ENCODE measurements around the gene CDK5. TPM values are rescaled to one million over a fixed set of nuclear protein-coding genes. Genes with fewer than 3 reads are reported as not detected.
A peak's percentile ranks its signal among the peaks of the same experiment; 100 is the strongest.

The CDK5 gene
- total and polyA plus RNA-seq, 9 of the 15 experiments (the other 6 are each of a cell fraction or from before 2014, with no cell fraction given) = 3.2 to 38.0 (median 27.5) TPM

DNA sequence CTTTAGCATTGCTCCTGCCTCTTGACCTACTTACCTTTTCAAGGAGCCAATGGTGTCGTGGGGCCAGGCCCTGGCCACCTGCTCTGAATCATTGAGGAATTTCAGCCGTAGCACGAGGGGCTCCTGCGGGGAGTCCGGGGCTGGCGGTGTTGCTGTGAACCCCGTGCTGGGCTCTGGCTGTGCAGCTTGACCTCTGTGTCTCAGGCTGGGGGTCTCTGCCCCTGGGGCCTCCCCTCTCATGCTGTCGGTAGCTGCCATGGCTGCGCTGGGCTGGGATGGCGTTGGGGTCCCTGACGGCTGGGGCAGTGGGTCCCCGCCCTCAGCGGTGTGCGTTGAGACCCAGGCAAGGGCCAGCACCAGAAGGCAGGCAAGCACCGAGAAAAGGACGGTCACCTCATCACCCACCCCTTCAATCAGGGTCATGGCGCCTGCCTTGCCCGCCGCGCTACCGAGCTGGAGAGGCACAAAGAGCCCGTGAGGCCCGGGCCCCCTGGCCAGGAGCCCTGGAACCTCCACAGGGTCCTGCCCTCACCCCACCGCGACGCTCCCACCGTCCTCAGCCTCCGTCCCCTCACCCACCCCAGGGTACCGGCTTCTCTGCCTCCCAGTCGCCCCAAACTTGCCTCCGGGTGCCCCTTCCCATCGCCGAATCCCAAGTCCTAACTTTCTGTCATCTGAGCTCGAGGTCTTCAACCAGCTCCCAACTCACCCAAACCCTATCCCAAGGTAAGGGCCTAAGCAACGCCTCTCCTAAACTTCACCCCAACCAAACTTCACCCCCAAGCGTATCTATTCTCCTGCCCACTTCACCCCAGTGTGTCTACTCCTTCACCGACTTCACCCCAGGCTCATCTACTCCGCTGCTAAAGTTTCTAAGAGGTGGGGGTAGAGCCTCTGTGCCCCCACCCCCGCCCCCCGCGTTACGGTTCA, 24.7 kb upstream of the CDK5 start:
- H2AFZ ChIP-seq (ENCODE audit: low read depth, low read length) = peak overlapping the region; percentile 81; the same call in 1 of the 2 replicates
- peak overlapping the region; percentile 94 for H3K27ac ChIP-seq (ENCODE audit: extremely low read depth, low read depth, low read length)
- peaks cover 5% of the 10 kb centered on the region for H4K20me1 ChIP-seq (replicated peaks; ENCODE audit: control insufficient read depth, insufficient read depth, low read length)
- in situ Hi-C loops (cut with MboI) (no loop called here), intact Hi-C loops (cut with micrococcal nuclease) (loop anchor here (1.0 to 10.0 kb wide), 2 partner anchors 54 to 768 kb away; partner anchors contain the start of gene ABCB8)
- 2% methylated on average over 42 of the region's 42 CpGs for WGBS (ENCODE audit: insufficient coverage, low coverage, missing lambda C conversion rate)
- DNase-seq (ENCODE audit: extremely low read depth in 1 of 4, low spot score in 3 of 4) (peak in 1 of 4 experiments; percentile 52), FAIRE-seq (no peak), ATAC-seq (no peak)
- H3K4me1 ChIP-seq (replicated peaks in 1 of 2; ENCODE audit: control insufficient read depth in 2 of 2, insufficient read depth in 2 of 2, low read length in 2 of 2) = peaks cover 52 to 83% of the 10 kb centered on the region in 2 experiments
- no peaks in the 10 kb centered on the region for H3K9me1 ChIP-seq (ENCODE audit: control insufficient read depth, insufficient read depth, low read length)
- TSS peak; percentile 47 for BruUV-seq (replicated peaks)
- H3K9me3 ChIP-seq (replicated peaks; ENCODE audit: control insufficient read depth, insufficient read depth, low read depth, low read length) = no peaks in the 10 kb centered on the region
- ChIA-PET CTCF (ENCODE audit: low intra/inter-chr PET ratio) (no interaction called here), POLR2A (interaction anchor here (0.6 to 3.5 kb wide), 8 partner anchors 10 to 178 kb away, joined by 3 to 24 read pairs (median 4); no protein-coding TSS in a partner anchor)
- peak overlapping the region; percentile 94 to 97 for H3K9ac ChIP-seq (ENCODE audit: insufficient read depth in 1 of 2, low read depth in 2 of 2, low read length in 2 of 2)
- H3K27me3 ChIP-seq (ENCODE audit: control insufficient read depth in 2 of 2, insufficient read depth in 2 of 2, low read length in 2 of 2) = no peaks in the 10 kb centered on the region
- H3K4me3 ChIP-seq = peak overlapping the region; percentile 89
- peaks cover 33% of the 10 kb centered on the region; the same call in 2 of the 3 replicates for H3K36me3 ChIP-seq (ENCODE audit: control insufficient read depth, insufficient read depth, low read length)
- H3K4me2 ChIP-seq (ENCODE audit: insufficient read depth, low read length) = peak overlapping the region; percentile 97
- peaks cover 57% of the 10 kb centered on the region for H3K79me2 ChIP-seq (ENCODE audit: control insufficient read depth, insufficient read depth, low read length)
- TF ChIP-seq ZNF253 (CRISPR knock-in tag; conservative IDR thresholded peaks at IDR 0.05) = no peak
- TF ChIP-seq SMARCA4 (IDR thresholded peaks at IDR 0.05) = peak; percentile 67
- no peak for TF ChIP-seq CCAR2 (IDR thresholded peaks at IDR 0.05; ENCODE audit: low read depth, low read length)
- no peak for TF ChIP-seq ZNF561 (CRISPR knock-in tag; conservative IDR thresholded peaks at IDR 0.05)
- TF ChIP-seq, protein P1, sequence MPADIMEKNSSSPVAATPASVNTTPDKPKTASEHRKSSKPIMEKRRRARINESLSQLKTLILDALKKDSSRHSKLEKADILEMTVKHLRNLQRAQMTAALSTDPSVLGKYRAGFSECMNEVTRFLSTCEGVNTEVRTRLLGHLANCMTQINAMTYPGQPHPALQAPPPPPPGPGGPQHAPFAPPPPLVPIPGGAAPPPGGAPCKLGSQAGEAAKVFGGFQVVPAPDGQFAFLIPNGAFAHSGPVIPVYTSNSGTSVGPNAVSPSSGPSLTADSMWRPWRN (IDR thresholded peaks at IDR 0.05; ENCODE audit: low read depth) = no peak
- TF ChIP-seq POLR2B (IDR thresholded peaks at IDR 0.05; ENCODE audit: low read depth, partially characterized antibody) = peak; percentile 62
- TF ChIP-seq KDM5B (IDR thresholded peaks at IDR 0.05; ENCODE audit: insufficient replicate concordance, low read depth, low read length) = peak; percentile 45
- TF ChIP-seq HMGN3 (IDR thresholded peaks at IDR 0.05; ENCODE audit: borderline replicate concordance, extremely low read depth, insufficient read length, low read depth, low read length) = peak; percentile 81
- TF ChIP-seq, protein P2, sequence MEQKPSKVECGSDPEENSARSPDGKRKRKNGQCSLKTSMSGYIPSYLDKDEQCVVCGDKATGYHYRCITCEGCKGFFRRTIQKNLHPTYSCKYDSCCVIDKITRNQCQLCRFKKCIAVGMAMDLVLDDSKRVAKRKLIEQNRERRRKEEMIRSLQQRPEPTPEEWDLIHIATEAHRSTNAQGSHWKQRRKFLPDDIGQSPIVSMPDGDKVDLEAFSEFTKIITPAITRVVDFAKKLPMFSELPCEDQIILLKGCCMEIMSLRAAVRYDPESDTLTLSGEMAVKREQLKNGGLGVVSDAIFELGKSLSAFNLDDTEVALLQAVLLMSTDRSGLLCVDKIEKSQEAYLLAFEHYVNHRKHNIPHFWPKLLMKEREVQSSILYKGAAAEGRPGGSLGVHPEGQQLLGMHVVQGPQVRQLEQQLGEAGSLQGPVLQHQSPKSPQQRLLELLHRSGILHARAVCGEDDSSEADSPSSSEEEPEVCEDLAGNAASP (IDR thresholded peaks at IDR 0.05) = no peak
- TF ChIP-seq, protein P3, sequence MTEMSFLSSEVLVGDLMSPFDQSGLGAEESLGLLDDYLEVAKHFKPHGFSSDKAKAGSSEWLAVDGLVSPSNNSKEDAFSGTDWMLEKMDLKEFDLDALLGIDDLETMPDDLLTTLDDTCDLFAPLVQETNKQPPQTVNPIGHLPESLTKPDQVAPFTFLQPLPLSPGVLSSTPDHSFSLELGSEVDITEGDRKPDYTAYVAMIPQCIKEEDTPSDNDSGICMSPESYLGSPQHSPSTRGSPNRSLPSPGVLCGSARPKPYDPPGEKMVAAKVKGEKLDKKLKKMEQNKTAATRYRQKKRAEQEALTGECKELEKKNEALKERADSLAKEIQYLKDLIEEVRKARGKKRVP (CRISPR knock-in tag; IDR thresholded peaks at IDR 0.05) = no peak
- TF ChIP-seq U2AF2 (optimal IDR thresholded peaks at IDR 0.05; ENCODE audit: low read depth, low read length) = no peak
- peak; percentile 15; the same call in 1 of the 2 replicates for TF ChIP-seq ZC3H8 (IDR thresholded peaks at IDR 0.05)
- TF ChIP-seq CTBP1 (IDR thresholded peaks at IDR 0.05; ENCODE audit: borderline replicate concordance) = 0 out of 2 replicates have a peak, but pooled peaks have one; percentile 16
- TF ChIP-seq RCOR1 (IDR thresholded peaks at IDR 0.05; ENCODE audit: borderline replicate concordance in 1 of 2, low read depth in 2 of 2, low read length in 2 of 2) = 0 out of 4 replicates have a peak, but pooled peaks of 1 of the 2 experiments have one; percentile 5
- TF ChIP-seq SAFB2 (IDR thresholded peaks at IDR 0.05; ENCODE audit: borderline replicate concordance, low read depth, low read length, severe bottlenecking) = no peak
- TF ChIP-seq MEIS2 (IDR thresholded peaks at IDR 0.05; ENCODE audit: partially characterized antibody) = no peak
- TF ChIP-seq HDAC2 (IDR thresholded peaks at IDR 0.05) = peak; percentile 63; the same call in 1 of the 2 replicates

Data from K562 (cell line).